ENCODE results near the gene MAMDC2. TPM values are rescaled to one million over a fixed set of nuclear protein-coding genes. Genes with fewer than 3 reads are reported as not detected.

MAMDC2 gene
- total and polyA plus RNA-seq, 2 of the 8 experiments (the other 6 are each of a cell fraction or from before 2014, with no cell fraction given) = 6.1 to 15.4 TPM

DNA sequence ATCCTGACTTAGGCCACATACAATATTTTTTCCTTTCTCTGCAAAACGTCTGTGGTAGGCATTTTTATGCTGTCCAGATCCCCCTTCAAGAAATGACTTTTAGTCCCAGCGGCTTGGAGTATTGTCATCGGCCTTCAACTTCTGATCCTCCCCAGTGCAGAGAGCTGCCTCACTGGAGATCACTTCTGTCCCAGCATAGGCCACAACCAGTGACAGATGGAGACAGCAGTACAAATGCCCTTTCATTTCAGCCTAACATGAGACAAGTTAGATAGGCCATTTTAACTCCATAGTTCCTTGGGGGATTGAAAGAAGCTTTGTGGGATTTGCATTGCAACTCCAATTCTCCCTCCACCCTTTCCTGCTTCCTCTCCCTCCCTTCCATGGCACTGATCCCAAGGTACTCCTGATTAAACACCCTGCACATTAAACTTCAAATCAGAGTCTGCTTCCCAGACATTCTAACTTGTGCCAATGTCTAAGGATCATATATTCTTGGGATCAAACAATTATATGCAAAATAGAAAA is 3.2 kb upstream of the MAMDC2 start (continued):
- TF ChIP-seq, protein P1, sequence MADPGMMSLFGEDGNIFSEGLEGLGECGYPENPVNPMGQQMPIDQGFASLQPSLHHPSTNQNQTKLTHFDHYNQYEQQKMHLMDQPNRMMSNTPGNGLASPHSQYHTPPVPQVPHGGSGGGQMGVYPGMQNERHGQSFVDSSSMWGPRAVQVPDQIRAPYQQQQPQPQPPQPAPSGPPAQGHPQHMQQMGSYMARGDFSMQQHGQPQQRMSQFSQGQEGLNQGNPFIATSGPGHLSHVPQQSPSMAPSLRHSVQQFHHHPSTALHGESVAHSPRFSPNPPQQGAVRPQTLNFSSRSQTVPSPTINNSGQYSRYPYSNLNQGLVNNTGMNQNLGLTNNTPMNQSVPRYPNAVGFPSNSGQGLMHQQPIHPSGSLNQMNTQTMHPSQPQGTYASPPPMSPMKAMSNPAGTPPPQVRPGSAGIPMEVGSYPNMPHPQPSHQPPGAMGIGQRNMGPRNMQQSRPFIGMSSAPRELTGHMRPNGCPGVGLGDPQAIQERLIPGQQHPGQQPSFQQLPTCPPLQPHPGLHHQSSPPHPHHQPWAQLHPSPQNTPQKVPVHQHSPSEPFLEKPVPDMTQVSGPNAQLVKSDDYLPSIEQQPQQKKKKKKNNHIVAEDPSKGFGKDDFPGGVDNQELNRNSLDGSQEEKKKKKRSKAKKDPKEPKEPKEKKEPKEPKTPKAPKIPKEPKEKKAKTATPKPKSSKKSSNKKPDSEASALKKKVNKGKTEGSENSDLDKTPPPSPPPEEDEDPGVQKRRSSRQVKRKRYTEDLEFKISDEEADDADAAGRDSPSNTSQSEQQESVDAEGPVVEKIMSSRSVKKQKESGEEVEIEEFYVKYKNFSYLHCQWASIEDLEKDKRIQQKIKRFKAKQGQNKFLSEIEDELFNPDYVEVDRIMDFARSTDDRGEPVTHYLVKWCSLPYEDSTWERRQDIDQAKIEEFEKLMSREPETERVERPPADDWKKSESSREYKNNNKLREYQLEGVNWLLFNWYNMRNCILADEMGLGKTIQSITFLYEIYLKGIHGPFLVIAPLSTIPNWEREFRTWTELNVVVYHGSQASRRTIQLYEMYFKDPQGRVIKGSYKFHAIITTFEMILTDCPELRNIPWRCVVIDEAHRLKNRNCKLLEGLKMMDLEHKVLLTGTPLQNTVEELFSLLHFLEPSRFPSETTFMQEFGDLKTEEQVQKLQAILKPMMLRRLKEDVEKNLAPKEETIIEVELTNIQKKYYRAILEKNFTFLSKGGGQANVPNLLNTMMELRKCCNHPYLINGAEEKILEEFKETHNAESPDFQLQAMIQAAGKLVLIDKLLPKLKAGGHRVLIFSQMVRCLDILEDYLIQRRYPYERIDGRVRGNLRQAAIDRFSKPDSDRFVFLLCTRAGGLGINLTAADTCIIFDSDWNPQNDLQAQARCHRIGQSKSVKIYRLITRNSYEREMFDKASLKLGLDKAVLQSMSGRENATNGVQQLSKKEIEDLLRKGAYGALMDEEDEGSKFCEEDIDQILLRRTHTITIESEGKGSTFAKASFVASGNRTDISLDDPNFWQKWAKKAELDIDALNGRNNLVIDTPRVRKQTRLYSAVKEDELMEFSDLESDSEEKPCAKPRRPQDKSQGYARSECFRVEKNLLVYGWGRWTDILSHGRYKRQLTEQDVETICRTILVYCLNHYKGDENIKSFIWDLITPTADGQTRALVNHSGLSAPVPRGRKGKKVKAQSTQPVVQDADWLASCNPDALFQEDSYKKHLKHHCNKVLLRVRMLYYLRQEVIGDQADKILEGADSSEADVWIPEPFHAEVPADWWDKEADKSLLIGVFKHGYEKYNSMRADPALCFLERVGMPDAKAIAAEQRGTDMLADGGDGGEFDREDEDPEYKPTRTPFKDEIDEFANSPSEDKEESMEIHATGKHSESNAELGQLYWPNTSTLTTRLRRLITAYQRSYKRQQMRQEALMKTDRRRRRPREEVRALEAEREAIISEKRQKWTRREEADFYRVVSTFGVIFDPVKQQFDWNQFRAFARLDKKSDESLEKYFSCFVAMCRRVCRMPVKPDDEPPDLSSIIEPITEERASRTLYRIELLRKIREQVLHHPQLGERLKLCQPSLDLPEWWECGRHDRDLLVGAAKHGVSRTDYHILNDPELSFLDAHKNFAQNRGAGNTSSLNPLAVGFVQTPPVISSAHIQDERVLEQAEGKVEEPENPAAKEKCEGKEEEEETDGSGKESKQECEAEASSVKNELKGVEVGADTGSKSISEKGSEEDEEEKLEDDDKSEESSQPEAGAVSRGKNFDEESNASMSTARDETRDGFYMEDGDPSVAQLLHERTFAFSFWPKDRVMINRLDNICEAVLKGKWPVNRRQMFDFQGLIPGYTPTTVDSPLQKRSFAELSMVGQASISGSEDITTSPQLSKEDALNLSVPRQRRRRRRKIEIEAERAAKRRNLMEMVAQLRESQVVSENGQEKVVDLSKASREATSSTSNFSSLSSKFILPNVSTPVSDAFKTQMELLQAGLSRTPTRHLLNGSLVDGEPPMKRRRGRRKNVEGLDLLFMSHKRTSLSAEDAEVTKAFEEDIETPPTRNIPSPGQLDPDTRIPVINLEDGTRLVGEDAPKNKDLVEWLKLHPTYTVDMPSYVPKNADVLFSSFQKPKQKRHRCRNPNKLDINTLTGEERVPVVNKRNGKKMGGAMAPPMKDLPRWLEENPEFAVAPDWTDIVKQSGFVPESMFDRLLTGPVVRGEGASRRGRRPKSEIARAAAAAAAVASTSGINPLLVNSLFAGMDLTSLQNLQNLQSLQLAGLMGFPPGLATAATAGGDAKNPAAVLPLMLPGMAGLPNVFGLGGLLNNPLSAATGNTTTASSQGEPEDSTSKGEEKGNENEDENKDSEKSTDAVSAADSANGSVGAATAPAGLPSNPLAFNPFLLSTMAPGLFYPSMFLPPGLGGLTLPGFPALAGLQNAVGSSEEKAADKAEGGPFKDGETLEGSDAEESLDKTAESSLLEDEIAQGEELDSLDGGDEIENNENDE (IDR thresholded peaks at IDR 0.05; ENCODE audit: insufficient replicate concordance, low read length) = no peak
- no peak for TF ChIP-seq CEBPB (IDR thresholded peaks at IDR 0.05; ENCODE audit: low read depth, low read length)
- TF ChIP-seq POU5F1 (IDR thresholded peaks at IDR 0.05; ENCODE audit: low read depth, low read length) = no peak
- no peak for TF ChIP-seq TAF1 (IDR thresholded peaks at IDR 0.05; ENCODE audit: low read depth, low read length)
- no peak for TF ChIP-seq GTF2F1 (IDR thresholded peaks at IDR 0.05; ENCODE audit: borderline replicate concordance, low read depth, low read length)
- TF ChIP-seq CREB1 (IDR thresholded peaks at IDR 0.05) = no peak
- no peak for TF ChIP-seq EGR1 (IDR thresholded peaks at IDR 0.05; ENCODE audit: borderline replicate concordance, low read depth, low read length)

All from H1 (cell line).